SK-N-SH (cell line): ENCODE data around the gene NSD2. TPM values are rescaled to one million over a fixed set of nuclear protein-coding genes. Genes with fewer than 3 reads are reported as not detected.
A peak's percentile ranks its signal among the peaks of the same experiment; 100 is the strongest.

Experiments used
- CTCF ChIA-PET: fragments of 300-600, 350-600 bp; formaldehyde crosslinking; extraction: SDS; loops from one replicate; lab custom pipeline; 2021; lab: Yijun Ruan, JAX
- POLR2A ChIA-PET: fragments of 350-600 bp; sonication (Branson Sonifier 250); formaldehyde crosslinking; extraction: SDS; loops from one replicate; lab custom pipeline; 2020; ENCODE audit warnings: antibody characterized with exemption, inconsistent platforms; lab: Yijun Ruan, JAX
- DNase-seq: peaks from one replicate; pipeline ENCODE4 v3.0.0; 2012
- H2AFZ ChIP-seq: fragments of 200-600 bp; sonication (generic); 2 replicates; pipeline ENCODE4 v1.8.1; 2016; ENCODE audit warnings: antibody characterized with exemption, mild to moderate bottlenecking, low read depth
- H3F3A ChIP-seq: fragments of 200-600 bp; sonication (generic); replicated peaks from 2 replicates; pipeline ENCODE3; 2016; ENCODE audit warnings: antibody characterized with exemption, mild to moderate bottlenecking; ENCODE audit not compliant: insufficient read depth
- H3K27ac ChIP-seq, 2 experiments: fragments of 200-500 bp in 1 of 2; fragments of 200-600 bp in 1 of 2; sonication (Bioruptor generic) in 1 of 2; sonication (generic), shearing (Covaris generic) in 1 of 2; 2 replicates each; pipeline versions ENCODE4 v1.5.1 to v1.6.1; 2014 to 2016; ENCODE audit warnings: low read depth in 2 of 2, inconsistent platforms in 1 of 2, low read length in 1 of 2, mild to moderate bottlenecking in 1 of 2, mixed read lengths in 1 of 2
- H3K27me3 ChIP-seq: fragments of 200-600 bp; sonication (generic), shearing (Covaris generic); 2 replicates; pipeline ENCODE4 v1.6.1; 2016; ENCODE audit warnings: mixed run types; ENCODE audit not compliant: insufficient read depth
- H3K36me3 ChIP-seq, 2 experiments: fragments of 200-500 bp in 1 of 2; fragments of 200-600 bp in 1 of 2; sonication (Bioruptor generic) in 1 of 2; sonication (generic) in 1 of 2; replicated peaks in 1 of 2; 2 replicates each; pipeline versions ENCODE3 to v1.5.1; 2014 to 2016; ENCODE audit warnings: low read length in 1 of 2, mild to moderate bottlenecking in 1 of 2; ENCODE audit not compliant: insufficient read depth in 2 of 2, control insufficient read depth in 1 of 2
- H3K4me1 ChIP-seq, 2 experiments: fragments of 200-500 bp in 1 of 2; fragments of 200-600 bp in 1 of 2; sonication (Bioruptor generic) in 1 of 2; sonication (generic), shearing (Covaris generic) in 1 of 2; 2 replicates each; pipeline versions ENCODE4 v1.5.1 to v1.6.1; 2014 to 2016; ENCODE audit warnings: low read depth in 1 of 2, low read length in 1 of 2, mixed run types in 1 of 2; ENCODE audit not compliant: insufficient read depth in 2 of 2, control insufficient read depth in 1 of 2
- H3K4me2 ChIP-seq: fragments of 200-600 bp; sonication (generic), shearing (Covaris generic); 2 replicates; pipeline ENCODE4 v1.6.1; 2017; ENCODE audit warnings: mixed run types
- H3K4me3 ChIP-seq, 2 experiments: fragments of 200-500 bp in 1 of 2; fragments of 200-600 bp in 1 of 2; sonication (Bioruptor generic) in 1 of 2; sonication (generic), shearing (Covaris generic) in 1 of 2; 2 replicates each; pipeline versions ENCODE4 v1.5.1 to v1.8.1; 2014 to 2016; ENCODE audit warnings: low read depth in 2 of 2, inconsistent platforms in 1 of 2, low read length in 1 of 2, mild to moderate bottlenecking in 1 of 2, mixed read lengths in 1 of 2, moderate library complexity in 1 of 2
- H3K79me2 ChIP-seq: fragments of 200-600 bp; sonication (generic); 2 replicates; pipeline ENCODE4 v1.8.1; 2017; ENCODE audit warnings: mild to moderate bottlenecking; ENCODE audit not compliant: insufficient read depth
- H3K9ac ChIP-seq: fragments of 200-600 bp; sonication (generic); 2 replicates; pipeline ENCODE4 v1.6.1; 2017; ENCODE audit warnings: mixed run types
- H3K9me2 ChIP-seq: fragments of 200-600 bp; sonication (generic); 2 replicates; pipeline ENCODE4 v1.6.1; 2017; ENCODE audit warnings: mixed run types
- H3K9me3 ChIP-seq: fragments of 200-600 bp; sonication (generic); 2 replicates; pipeline ENCODE4 v1.6.1; 2017; ENCODE audit warnings: mixed run types, mild to moderate bottlenecking, moderate library complexity
- H4K20me1 ChIP-seq: fragments of 200-600 bp; sonication (generic); 2 replicates; pipeline ENCODE4 v1.6.1; 2017; ENCODE audit warnings: mild to moderate bottlenecking, mixed run types; ENCODE audit not compliant: insufficient read depth
- CHD2 ChIP-seq: fragments of 150-350 bp; IDR thresholded peaks from 2 replicates; pipeline ENCODE4 v1.6.1; 2018; ENCODE audit warnings: low read length; ENCODE audit not compliant: partially characterized antibody
- ELF1 ChIP-seq: IDR thresholded peaks from 2 replicates; pipeline ENCODE4 v1.4.0; 2012
- EP300 ChIP-seq, 2 experiments: IDR thresholded peaks; 2 replicates each; pipeline versions ENCODE4 v1.4.0 to v1.6.1; 2012; ENCODE audit warnings: borderline replicate concordance in 1 of 2, low read depth in 1 of 2, low read length in 1 of 2
- FOSL2 ChIP-seq: IDR thresholded peaks from 2 replicates; pipeline ENCODE4 v1.4.0; 2012; ENCODE audit warnings: low read depth, mild to moderate bottlenecking, moderate library complexity, borderline replicate concordance
- FOXJ3 ChIP-seq: sonication (generic); formaldehyde crosslinking; IDR thresholded peaks from 2 replicates; pipeline ENCODE4 v1.5.1; 2020; ENCODE audit warnings: mild to moderate bottlenecking, missing genetic modification reagents
- GABPA ChIP-seq: IDR thresholded peaks from 2 replicates; pipeline ENCODE4 v1.4.0; 2012; ENCODE audit warnings: low read depth, mild to moderate bottlenecking
- MXI1 ChIP-seq: IDR thresholded peaks from 2 replicates; pipeline ENCODE4 v1.6.1; 2012; ENCODE audit warnings: mild to moderate bottlenecking, low read depth, low read length, improper control_type of control experiment
- NRF1 ChIP-seq: IDR thresholded peaks from 2 replicates; pipeline ENCODE4 v1.6.1; 2012; ENCODE audit warnings: low read depth, mild to moderate bottlenecking, low read length
- RAD21 ChIP-seq: IDR thresholded peaks from 2 replicates; pipeline ENCODE4 v1.6.1; 2012; ENCODE audit warnings: mild to moderate bottlenecking, low read length
- RCOR1 ChIP-seq: fragments of 150-350 bp; IDR thresholded peaks from 2 replicates; pipeline ENCODE4 v1.6.1; 2017; ENCODE audit warnings: antibody characterized with exemption, low read length
- RFX5 ChIP-seq: IDR thresholded peaks from 2 replicates; pipeline ENCODE4 v1.6.1; 2012; ENCODE audit warnings: mild to moderate bottlenecking, improper control_type of control experiment, low read length
- TAF1 ChIP-seq: IDR thresholded peaks from 2 replicates; pipeline ENCODE4 v1.6.1; 2012; ENCODE audit warnings: low read depth, mild to moderate bottlenecking, low read length, moderate library complexity, borderline replicate concordance
- TCF12 ChIP-seq: IDR thresholded peaks from 2 replicates; pipeline ENCODE4 v1.4.0; 2012
- TEAD4 ChIP-seq: IDR thresholded peaks from 2 replicates; pipeline ENCODE4 v1.4.0; 2012; ENCODE audit warnings: mild to moderate bottlenecking, borderline replicate concordance; ENCODE audit not compliant: insufficient read depth
- YY1 ChIP-seq: IDR thresholded peaks from 2 replicates; pipeline ENCODE4 v1.4.0; 2012; ENCODE audit warnings: low read depth, mild to moderate bottlenecking
- WGBS: methylation state at CpG from one replicate; pipeline ENCODE4 v1.1.6; 2017; ENCODE audit warnings: low lambda C conversion rate; 5-methylcytosine and 5-hydroxymethylcytosine counted together
- polyA plus RNA-seq, 3 experiments: library from polyadenylated mRNA; depleted of rRNA; stranded (reverse); fragments of >200 nt; gene quantifications; 2 replicates each; pipeline ENCODE4 v1.2.3, GENCODE V29; 2012
- TF ChIP-seq, protein P1 (sequence below): IDR thresholded peaks from 2 replicates; pipeline ENCODE4; 2012
- TF ChIP-seq, protein P2 (sequence below): IDR thresholded peaks from 2 replicates; pipeline ENCODE4 v1.4.0; 2012; ENCODE audit warnings: low read depth, borderline replicate concordance
- TF ChIP-seq, protein P3 (sequence below): fragments of 150-350 bp; IDR thresholded peaks from 2 replicates; pipeline ENCODE4 v1.6.1; 2017; ENCODE audit warnings: antibody characterized with exemption, low read length, low read depth, borderline replicate concordance
- TF ChIP-seq, protein P4 (sequence below): fragments of 150-350 bp; IDR thresholded peaks from 2 replicates; pipeline ENCODE4 v1.6.1; 2016; ENCODE audit warnings: mild to moderate bottlenecking, low read depth, low read length
- TF ChIP-seq, protein P5 (sequence below): IDR thresholded peaks from 2 replicates; pipeline ENCODE4 v1.4.0; 2012; ENCODE audit warnings: low read depth
- TF ChIP-seq, protein P6 (sequence below): IDR thresholded peaks from 2 replicates; pipeline ENCODE4 v1.4.0; 2012; ENCODE audit warnings: low read depth, borderline replicate concordance

Gene NSD2
- polyA plus RNA-seq, 1 of the 3 experiments (the other 2 are of a cell fraction), result 34.2 TPM

DNA sequence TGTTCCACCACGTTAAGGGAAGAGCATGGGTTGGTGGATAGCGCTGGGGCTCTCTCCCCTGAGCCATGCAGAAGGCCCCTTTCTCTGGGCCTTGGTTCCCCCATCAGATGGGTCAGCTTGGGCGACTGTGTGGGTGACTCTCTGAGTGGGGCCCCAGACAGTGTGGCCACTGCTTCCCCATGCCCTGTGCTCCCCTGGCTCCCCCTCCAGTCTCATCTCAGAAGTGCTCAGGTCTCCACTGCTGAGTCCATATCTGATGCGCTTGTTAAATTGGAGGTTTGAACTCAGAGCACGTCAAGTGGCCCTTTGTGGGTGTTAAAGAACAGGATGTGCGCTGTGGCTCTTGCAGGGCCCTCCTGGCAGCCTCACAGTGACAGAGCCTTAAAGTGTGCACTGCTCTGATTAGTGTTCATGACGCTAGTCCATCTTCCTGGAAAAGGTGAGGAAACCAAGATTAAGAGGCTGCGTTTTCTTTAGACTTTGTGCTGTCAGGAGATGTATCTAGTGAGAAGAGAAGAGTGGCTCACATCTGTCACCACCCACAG lies 77.8 kb downstream of the NSD2 start (continued):
- TF ChIP-seq TEAD4 (no peak), GABPA (no peak), FOXJ3 (CRISPR knock-in tag) (no peak), CHD2 (no peak), RAD21 (no peak), RCOR1 (no peak)
- TF ChIP-seq, protein P1, sequence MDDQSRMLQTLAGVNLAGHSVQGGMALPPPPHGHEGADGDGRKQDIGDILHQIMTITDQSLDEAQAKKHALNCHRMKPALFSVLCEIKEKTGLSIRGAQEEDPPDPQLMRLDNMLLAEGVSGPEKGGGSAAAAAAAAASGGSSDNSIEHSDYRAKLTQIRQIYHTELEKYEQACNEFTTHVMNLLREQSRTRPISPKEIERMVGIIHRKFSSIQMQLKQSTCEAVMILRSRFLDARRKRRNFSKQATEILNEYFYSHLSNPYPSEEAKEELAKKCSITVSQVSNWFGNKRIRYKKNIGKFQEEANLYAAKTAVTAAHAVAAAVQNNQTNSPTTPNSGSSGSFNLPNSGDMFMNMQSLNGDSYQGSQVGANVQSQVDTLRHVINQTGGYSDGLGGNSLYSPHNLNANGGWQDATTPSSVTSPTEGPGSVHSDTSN, result no peak
- TF ChIP-seq, protein P2, sequence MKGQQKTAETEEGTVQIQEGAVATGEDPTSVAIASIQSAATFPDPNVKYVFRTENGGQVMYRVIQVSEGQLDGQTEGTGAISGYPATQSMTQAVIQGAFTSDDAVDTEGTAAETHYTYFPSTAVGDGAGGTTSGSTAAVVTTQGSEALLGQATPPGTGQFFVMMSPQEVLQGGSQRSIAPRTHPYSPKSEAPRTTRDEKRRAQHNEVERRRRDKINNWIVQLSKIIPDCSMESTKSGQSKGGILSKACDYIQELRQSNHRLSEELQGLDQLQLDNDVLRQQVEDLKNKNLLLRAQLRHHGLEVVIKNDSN, result no peak
- TF ChIP-seq, protein P3, sequence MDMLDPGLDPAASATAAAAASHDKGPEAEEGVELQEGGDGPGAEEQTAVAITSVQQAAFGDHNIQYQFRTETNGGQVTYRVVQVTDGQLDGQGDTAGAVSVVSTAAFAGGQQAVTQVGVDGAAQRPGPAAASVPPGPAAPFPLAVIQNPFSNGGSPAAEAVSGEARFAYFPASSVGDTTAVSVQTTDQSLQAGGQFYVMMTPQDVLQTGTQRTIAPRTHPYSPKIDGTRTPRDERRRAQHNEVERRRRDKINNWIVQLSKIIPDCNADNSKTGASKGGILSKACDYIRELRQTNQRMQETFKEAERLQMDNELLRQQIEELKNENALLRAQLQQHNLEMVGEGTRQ, result no peak

DNA sequence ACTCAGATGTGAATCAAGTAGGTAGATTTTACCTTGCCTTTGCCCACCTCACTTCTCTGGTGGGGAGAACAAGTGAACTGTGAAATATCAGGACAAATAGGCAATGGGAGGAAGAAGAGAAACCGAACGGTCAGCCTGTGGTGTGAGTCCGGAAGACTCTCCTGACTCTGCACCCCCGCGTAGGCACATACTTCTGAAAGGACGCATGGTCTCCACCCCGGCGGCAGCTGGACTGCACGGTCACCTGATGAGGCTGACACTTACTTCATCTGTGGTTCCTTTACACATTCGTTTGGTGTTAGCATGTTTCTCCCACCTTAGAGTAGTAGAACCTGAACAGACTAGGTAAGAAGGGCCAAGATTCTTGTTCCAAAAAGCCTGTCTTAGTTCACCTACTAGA lies 79.2 kb downstream of the NSD2 start:
- Histone ChIP-seq H3K4me3 (no peak overlapping the region), H3K79me2 (peaks cover 48% of the 10 kb centered on the region), H3K9ac (no peak overlapping the region), H4K20me1 (no peaks in the 10 kb centered on the region; the same call in 1 of the 2 replicates), H3K36me3 (peaks cover 30 to 58% of the 10 kb centered on the region in 2 experiments), H3K9me3 (no peaks in the 10 kb centered on the region), H3F3A (no peaks in the 10 kb centered on the region), H3K4me2 (no peak overlapping the region), H3K27me3 (no peaks in the 10 kb centered on the region), H3K9me2 (no peaks in the 10 kb centered on the region), H3K4me1 (peaks cover 0 to 21% of the 10 kb centered on the region in 2 experiments; a peak in 1 of 4 replicates), H3K27ac (peak overlapping the region in 1 of 2 experiments; percentile 13; a peak in 1 of 4 replicates), H2AFZ (no peak overlapping the region)
- ChIA-PET POLR2A (no interaction called here), CTCF (no interaction called here)
- no peak for DNase-seq
- WGBS, result 96% methylated on average over 10 of the region's 10 CpGs
- TF ChIP-seq EP300 (IDR thresholded peaks at IDR 0.05; ENCODE audit: borderline replicate concordance in 1 of 2, low read depth in 1 of 2, low read length in 1 of 2) (no peak), FOXJ3 (CRISPR knock-in tag) (no peak), ELF1 (no peak), RFX5 (no peak), TCF12 (no peak), FOSL2 (no peak), RAD21 (no peak), YY1 (no peak), MXI1 (no peak), RCOR1 (no peak), NRF1 (no peak), TAF1 (no peak)
- TF ChIP-seq, protein P4, sequence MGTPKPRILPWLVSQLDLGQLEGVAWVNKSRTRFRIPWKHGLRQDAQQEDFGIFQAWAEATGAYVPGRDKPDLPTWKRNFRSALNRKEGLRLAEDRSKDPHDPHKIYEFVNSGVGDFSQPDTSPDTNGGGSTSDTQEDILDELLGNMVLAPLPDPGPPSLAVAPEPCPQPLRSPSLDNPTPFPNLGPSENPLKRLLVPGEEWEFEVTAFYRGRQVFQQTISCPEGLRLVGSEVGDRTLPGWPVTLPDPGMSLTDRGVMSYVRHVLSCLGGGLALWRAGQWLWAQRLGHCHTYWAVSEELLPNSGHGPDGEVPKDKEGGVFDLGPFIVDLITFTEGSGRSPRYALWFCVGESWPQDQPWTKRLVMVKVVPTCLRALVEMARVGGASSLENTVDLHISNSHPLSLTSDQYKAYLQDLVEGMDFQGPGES, result no peak
- TF ChIP-seq, protein P3, result no peak
- TF ChIP-seq, protein P5, sequence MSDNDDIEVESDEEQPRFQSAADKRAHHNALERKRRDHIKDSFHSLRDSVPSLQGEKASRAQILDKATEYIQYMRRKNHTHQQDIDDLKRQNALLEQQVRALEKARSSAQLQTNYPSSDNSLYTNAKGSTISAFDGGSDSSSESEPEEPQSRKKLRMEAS, result no peak
- TF ChIP-seq, protein P2, result no peak
- TF ChIP-seq, protein P6, sequence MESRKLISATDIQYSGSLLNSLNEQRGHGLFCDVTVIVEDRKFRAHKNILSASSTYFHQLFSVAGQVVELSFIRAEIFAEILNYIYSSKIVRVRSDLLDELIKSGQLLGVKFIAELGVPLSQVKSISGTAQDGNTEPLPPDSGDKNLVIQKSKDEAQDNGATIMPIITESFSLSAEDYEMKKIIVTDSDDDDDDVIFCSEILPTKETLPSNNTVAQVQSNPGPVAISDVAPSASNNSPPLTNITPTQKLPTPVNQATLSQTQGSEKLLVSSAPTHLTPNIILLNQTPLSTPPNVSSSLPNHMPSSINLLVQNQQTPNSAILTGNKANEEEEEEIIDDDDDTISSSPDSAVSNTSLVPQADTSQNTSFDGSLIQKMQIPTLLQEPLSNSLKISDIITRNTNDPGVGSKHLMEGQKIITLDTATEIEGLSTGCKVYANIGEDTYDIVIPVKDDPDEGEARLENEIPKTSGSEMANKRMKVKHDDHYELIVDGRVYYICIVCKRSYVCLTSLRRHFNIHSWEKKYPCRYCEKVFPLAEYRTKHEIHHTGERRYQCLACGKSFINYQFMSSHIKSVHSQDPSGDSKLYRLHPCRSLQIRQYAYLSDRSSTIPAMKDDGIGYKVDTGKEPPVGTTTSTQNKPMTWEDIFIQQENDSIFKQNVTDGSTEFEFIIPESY, result no peak
